ENCODE data around the gene PA2G4. TPM values are rescaled to one million over a fixed set of nuclear protein-coding genes. Genes with fewer than 3 reads are reported as not detected.

PA2G4 gene
- total and polyA plus RNA-seq, 10 of the 15 experiments (the other 5 are each of a cell fraction or from before 2014, with no cell fraction given), result 148 to 514 (median 406) TPM

DNA sequence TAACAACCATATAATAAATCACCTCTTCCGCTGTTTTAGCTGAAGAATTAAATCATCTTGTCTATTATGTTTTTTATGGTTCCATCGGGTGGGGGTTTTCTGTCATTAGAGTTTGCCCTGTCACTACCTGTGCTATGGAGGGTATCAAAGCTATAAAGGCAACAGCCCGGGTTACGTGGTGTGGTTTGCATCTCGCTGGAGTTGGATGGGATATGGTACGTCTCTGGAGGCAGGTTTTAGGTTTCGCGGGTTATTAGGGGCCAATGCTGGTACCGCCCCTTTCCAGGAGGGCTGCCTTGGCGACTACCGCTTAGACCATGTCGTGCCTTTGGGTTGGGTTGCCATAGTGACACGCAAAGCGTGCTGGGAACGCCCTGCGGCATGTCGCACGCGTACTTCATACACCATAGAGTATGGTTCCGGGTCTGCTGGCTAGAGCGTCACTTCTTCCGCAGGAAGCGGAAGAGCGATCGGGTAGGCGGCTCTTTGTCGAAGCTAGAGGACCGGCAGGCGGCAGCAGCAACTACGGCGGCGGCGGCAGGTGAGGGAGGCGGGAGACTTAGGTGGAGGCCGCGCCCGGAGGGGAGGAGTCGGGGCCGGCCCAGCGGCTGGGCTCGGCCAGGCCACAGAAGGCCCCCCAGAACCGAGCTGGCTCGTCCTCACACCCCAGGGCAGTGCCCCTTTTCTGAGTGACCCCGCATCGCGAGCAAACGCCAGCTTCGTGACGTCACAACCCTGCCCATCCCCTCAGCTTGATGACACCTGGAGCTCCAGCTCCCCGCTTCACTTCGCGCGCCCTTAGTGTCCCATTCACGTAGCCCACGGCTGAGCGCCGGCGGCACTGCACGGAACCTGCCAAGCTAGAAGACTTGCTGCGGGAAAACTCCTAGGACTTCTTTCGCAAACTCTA, 13.7 kb downstream of the PA2G4 start, which contains the start of gene ZC3H10 (continued):
- no peak for TF ChIP-seq FOS (IDR thresholded peaks at IDR 0.05; ENCODE audit: borderline replicate concordance, extremely low read depth, insufficient read length)
- TF ChIP-seq, protein P1, sequence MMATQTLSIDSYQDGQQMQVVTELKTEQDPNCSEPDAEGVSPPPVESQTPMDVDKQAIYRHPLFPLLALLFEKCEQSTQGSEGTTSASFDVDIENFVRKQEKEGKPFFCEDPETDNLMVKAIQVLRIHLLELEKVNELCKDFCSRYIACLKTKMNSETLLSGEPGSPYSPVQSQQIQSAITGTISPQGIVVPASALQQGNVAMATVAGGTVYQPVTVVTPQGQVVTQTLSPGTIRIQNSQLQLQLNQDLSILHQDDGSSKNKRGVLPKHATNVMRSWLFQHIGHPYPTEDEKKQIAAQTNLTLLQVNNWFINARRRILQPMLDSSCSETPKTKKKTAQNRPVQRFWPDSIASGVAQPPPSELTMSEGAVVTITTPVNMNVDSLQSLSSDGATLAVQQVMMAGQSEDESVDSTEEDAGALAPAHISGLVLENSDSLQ (IDR thresholded peaks at IDR 0.05), result peak; percentile 83
- TF ChIP-seq SPI1 (IDR thresholded peaks at IDR 0.05; ENCODE audit: borderline replicate concordance, insufficient read depth, low read depth, low read length), result peak; percentile 53; the same call in 1 of the 2 replicates
- TF ChIP-seq BMI1 (IDR thresholded peaks at IDR 0.05; ENCODE audit: borderline replicate concordance), result peak; percentile 99
- no peak for TF ChIP-seq TCF7 (IDR thresholded peaks at IDR 0.05; ENCODE audit: borderline replicate concordance)
- peak; percentile 91 for TF ChIP-seq TARDBP (IDR thresholded peaks at IDR 0.05; ENCODE audit: borderline replicate concordance)
- peak; percentile 82 for TF ChIP-seq SP1 (IDR thresholded peaks at IDR 0.05; ENCODE audit: low read depth, low read length)
- no peak for TF ChIP-seq RAD51 (IDR thresholded peaks at IDR 0.05)
- TF ChIP-seq NFYB (IDR thresholded peaks at IDR 0.05; ENCODE audit: insufficient read depth, low read depth, low read length), result no peak
- TF ChIP-seq, protein P2, sequence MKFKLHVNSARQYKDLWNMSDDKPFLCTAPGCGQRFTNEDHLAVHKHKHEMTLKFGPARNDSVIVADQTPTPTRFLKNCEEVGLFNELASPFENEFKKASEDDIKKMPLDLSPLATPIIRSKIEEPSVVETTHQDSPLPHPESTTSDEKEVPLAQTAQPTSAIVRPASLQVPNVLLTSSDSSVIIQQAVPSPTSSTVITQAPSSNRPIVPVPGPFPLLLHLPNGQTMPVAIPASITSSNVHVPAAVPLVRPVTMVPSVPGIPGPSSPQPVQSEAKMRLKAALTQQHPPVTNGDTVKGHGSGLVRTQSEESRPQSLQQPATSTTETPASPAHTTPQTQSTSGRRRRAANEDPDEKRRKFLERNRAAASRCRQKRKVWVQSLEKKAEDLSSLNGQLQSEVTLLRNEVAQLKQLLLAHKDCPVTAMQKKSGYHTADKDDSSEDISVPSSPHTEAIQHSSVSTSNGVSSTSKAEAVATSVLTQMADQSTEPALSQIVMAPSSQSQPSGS (IDR thresholded peaks at IDR 0.05; ENCODE audit: low read length), result peak; percentile 73
- TF ChIP-seq CHD1 (IDR thresholded peaks at IDR 0.05; ENCODE audit: low read depth, low read length), result no peak
- peak; percentile 72; the same call in 1 of the 2 replicates for TF ChIP-seq ESRRA (IDR thresholded peaks at IDR 0.05; ENCODE audit: low read length)
- TF ChIP-seq, protein P3, sequence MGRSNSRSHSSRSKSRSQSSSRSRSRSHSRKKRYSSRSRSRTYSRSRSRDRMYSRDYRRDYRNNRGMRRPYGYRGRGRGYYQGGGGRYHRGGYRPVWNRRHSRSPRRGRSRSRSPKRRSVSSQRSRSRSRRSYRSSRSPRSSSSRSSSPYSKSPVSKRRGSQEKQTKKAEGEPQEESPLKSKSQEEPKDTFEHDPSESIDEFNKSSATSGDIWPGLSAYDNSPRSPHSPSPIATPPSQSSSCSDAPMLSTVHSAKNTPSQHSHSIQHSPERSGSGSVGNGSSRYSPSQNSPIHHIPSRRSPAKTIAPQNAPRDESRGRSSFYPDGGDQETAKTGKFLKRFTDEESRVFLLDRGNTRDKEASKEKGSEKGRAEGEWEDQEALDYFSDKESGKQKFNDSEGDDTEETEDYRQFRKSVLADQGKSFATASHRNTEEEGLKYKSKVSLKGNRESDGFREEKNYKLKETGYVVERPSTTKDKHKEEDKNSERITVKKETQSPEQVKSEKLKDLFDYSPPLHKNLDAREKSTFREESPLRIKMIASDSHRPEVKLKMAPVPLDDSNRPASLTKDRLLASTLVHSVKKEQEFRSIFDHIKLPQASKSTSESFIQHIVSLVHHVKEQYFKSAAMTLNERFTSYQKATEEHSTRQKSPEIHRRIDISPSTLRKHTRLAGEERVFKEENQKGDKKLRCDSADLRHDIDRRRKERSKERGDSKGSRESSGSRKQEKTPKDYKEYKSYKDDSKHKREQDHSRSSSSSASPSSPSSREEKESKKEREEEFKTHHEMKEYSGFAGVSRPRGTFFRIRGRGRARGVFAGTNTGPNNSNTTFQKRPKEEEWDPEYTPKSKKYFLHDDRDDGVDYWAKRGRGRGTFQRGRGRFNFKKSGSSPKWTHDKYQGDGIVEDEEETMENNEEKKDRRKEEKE (IDR thresholded peaks at IDR 0.05), result no peak
- peak; percentile 81; the same call in 1 of the 2 replicates for TF ChIP-seq RB1 (IDR thresholded peaks at IDR 0.05; ENCODE audit: borderline replicate concordance)
- peak; percentile 99 for TF ChIP-seq MXI1 (IDR thresholded peaks at IDR 0.05; ENCODE audit: low read depth, low read length)
- TF ChIP-seq RBBP5 (conservative IDR thresholded peaks at IDR 0.05), result no peak
- TF ChIP-seq, protein P4, sequence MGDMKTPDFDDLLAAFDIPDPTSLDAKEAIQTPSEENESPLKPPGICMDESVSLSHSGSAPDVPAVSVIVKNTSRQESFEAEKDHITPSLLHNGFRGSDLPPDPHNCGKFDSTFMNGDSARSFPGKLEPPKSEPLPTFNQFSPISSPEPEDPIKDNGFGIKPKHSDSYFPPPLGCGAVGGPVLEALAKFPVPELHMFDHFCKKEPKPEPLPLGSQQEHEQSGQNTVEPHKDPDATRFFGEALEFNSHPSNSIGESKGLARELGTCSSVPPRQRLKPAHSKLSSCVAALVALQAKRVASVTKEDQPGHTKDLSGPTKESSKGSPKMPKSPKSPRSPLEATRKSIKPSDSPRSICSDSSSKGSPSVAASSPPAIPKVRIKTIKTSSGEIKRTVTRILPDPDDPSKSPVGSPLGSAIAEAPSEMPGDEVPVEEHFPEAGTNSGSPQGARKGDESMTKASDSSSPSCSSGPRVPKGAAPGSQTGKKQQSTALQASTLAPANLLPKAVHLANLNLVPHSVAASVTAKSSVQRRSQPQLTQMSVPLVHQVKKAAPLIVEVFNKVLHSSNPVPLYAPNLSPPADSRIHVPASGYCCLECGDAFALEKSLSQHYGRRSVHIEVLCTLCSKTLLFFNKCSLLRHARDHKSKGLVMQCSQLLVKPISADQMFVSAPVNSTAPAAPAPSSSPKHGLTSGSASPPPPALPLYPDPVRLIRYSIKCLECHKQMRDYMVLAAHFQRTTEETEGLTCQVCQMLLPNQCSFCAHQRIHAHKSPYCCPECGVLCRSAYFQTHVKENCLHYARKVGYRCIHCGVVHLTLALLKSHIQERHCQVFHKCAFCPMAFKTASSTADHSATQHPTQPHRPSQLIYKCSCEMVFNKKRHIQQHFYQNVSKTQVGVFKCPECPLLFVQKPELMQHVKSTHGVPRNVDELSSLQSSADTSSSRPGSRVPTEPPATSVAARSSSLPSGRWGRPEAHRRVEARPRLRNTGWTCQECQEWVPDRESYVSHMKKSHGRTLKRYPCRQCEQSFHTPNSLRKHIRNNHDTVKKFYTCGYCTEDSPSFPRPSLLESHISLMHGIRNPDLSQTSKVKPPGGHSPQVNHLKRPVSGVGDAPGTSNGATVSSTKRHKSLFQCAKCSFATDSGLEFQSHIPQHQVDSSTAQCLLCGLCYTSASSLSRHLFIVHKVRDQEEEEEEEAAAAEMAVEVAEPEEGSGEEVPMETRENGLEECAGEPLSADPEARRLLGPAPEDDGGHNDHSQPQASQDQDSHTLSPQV (IDR thresholded peaks at IDR 0.05), result no peak
- TF ChIP-seq SRF (IDR thresholded peaks at IDR 0.05; ENCODE audit: low read depth in 2 of 2, low read length in 2 of 2), result peak in 1 of 2 experiments; percentile 64; a peak in 1 of 4 replicates
- TF ChIP-seq STAT1 (conservative IDR thresholded peaks at IDR 0.05), result peak; percentile 87; the same call in 1 of the 2 replicates
- TF ChIP-seq NR2C1 (IDR thresholded peaks at IDR 0.05), result peak; percentile 98
- TF ChIP-seq POLR2A (IDR thresholded peaks at IDR 0.05; ENCODE audit: low read depth, low read length), result peak; percentile 99
